Thyroid gland (tissue), 4 donors: ENCODE data around the gene FBXO9. TPM values are rescaled to one million over a fixed set of nuclear protein-coding genes. Genes with fewer than 3 reads are reported as not detected.

Experiments
- DNase-seq, 2 donors: peaks; one replicate each; pipeline ENCODE4 v3.0.0-alpha.2; 2019
- H3K27ac ChIP-seq, 3 donors: fragments of 200-600 bp; sonication (generic); 1 replicate in 2 of 3; 2 replicates in 1 of 3; pipeline ENCODE4 v1.5.1; 2016 to 2019; ENCODE audit warnings: mild to moderate bottlenecking in 1 of 3, moderate library complexity in 1 of 3
- H3K27me3 ChIP-seq: fragments of 200-600 bp; sonication (generic); one replicate; pipeline ENCODE4 v1.5.1; 2019
- H3K36me3 ChIP-seq, 2 donors: fragments of 200-600 bp; sonication (generic); one replicate each; pipeline ENCODE4 v1.5.1; 2016 to 2019
- H3K4me1 ChIP-seq, 2 donors: fragments of 200-600 bp; sonication (generic); one replicate each; pipeline ENCODE4 v1.5.1; 2017 to 2019
- H3K4me3 ChIP-seq, 3 donors: fragments of 200-600 bp; sonication (generic); replicated peaks in 1 of 3; 1 replicate in 2 of 3; 2 replicates in 1 of 3; pipeline ENCODE4 v1.5.1; 2016; ENCODE audit warnings: mild to moderate bottlenecking in 1 of 3
- H3K9me3 ChIP-seq: fragments of 200-600 bp; sonication (generic); one replicate; pipeline ENCODE4 v1.5.1; 2017
- CTCF ChIP-seq, 6 experiments: fragments of 200-600 bp in 3 of 6; fragments of 450-650 bp in 3 of 6; sonication (generic) in 3 of 6; IDR thresholded peaks; one replicate each; pipeline ENCODE4 v1.5.1; 2016 to 2019; ENCODE audit warnings: antibody characterized with exemption in 6 of 6, mild to moderate bottlenecking in 2 of 6, inconsistent platforms in 1 of 6, moderate library complexity in 1 of 6
- POLR2A ChIP-seq, 2 donors: fragments of 450-650 bp; IDR thresholded peaks; one replicate each; pipeline ENCODE4 v1.6.1; 2017; ENCODE audit warnings: antibody characterized with exemption in 2 of 2, mild to moderate bottlenecking in 2 of 2, moderate library complexity in 1 of 2
- WGBS, 2 donors: methylation state at CpG; one replicate each; pipeline ENCODE4 v1.1.5; 2017; 5-methylcytosine and 5-hydroxymethylcytosine counted together
- intact Hi-C: fragments of 100-400 bp; cut with DNase I; formaldehyde crosslinking; loops from one replicate; pipeline ENCODE4 v1.15.1; 2023
- total RNA-seq, 4 donors: library from RNA; depleted of rRNA; stranded (reverse); fragments of >200 nt; gene quantifications; one replicate each; pipeline ENCODE4 v1.2.3, GENCODE V29; 2016

Gene FBXO9
- total RNA-seq, 4 donors from 2014 or later = 62.1 to 77.4 (median 76.4) TPM

GRCh38 chr6:53134601-53135235 is 69.5 kb downstream of the FBXO9 start:
- no peaks in the 10 kb centered on the region for H3K36me3 ChIP-seq
- H3K27me3 ChIP-seq = no peaks in the 10 kb centered on the region
- TF ChIP-seq POLR2A (IDR thresholded peaks at IDR 0.05) (no peak), CTCF (IDR thresholded peaks at IDR 0.05) (no peak)
- no peak overlapping the region for H3K27ac ChIP-seq
- H3K9me3 ChIP-seq = no peaks in the 10 kb centered on the region
- 67 to 71% methylated on average over 8 of the region's 8 CpGs for WGBS, 2 donors
- H3K4me3 ChIP-seq = no peak overlapping the region
- H3K4me1 ChIP-seq = no peaks in the 10 kb centered on the region
- intact Hi-C loops = no loop called here
- no peak for DNase-seq

GRCh38 chr6:53136000-53136609 is 70.9 kb downstream of the FBXO9 start:
- no peak overlapping the region for H3K27ac ChIP-seq
- 80 to 89% methylated on average over 3 of the region's 3 CpGs for WGBS, 2 donors
- DNase-seq = no peak

GRCh38 chr6:53139841-53140413 is 74.7 kb downstream of the FBXO9 start:
- no peaks in the 10 kb centered on the region for H3K36me3 ChIP-seq
- TF ChIP-seq POLR2A (IDR thresholded peaks at IDR 0.05) (no peak), CTCF (IDR thresholded peaks at IDR 0.05) (no peak)
- H3K27ac ChIP-seq = no peak overlapping the region
- H3K27me3 ChIP-seq = no peaks in the 10 kb centered on the region
- no peaks in the 10 kb centered on the region for H3K9me3 ChIP-seq
- WGBS, 2 donors = 80 to 86% methylated on average over 4 of the region's 4 CpGs
- intact Hi-C loops = no loop called here
- no peak overlapping the region for H3K4me3 ChIP-seq
- no peaks in the 10 kb centered on the region for H3K4me1 ChIP-seq
- no peak for DNase-seq

More at GRCh38 chr6:53136000-53136609, 70.9 kb downstream of the FBXO9 start:
- intact Hi-C loops = no loop called here
- Histone ChIP-seq H3K4me3 (no peak overlapping the region), H3K27me3 (no peaks in the 10 kb centered on the region), H3K4me1 (no peaks in the 10 kb centered on the region), H3K36me3 (no peaks in the 10 kb centered on the region), H3K9me3 (no peaks in the 10 kb centered on the region)
- TF ChIP-seq POLR2A (IDR thresholded peaks at IDR 0.05) = no peak
- TF ChIP-seq CTCF (IDR thresholded peaks at IDR 0.05) = no peak

- intact Hi-C loops = no loop called here
- 66 to 90% methylated on average over 3 of the region's 3 CpGs for WGBS, 2 donors
Observed at GRCh38 chr6:53142810-53143209, 77.6 kb downstream of the FBXO9 start.

More at GRCh38 chr6:53142810-53143209, 77.6 kb downstream of the FBXO9 start:
- Histone ChIP-seq H3K4me3 (no peak overlapping the region), H3K27me3 (no peaks in the 10 kb centered on the region), H3K9me3 (no peaks in the 10 kb centered on the region), H3K27ac (no peak overlapping the region), H3K4me1 (peaks cover 0 to 4% of the 10 kb centered on the region in 2 donors), H3K36me3 (no peaks in the 10 kb centered on the region)
- TF ChIP-seq CTCF (IDR thresholded peaks at IDR 0.05) (no peak), POLR2A (IDR thresholded peaks at IDR 0.05) (no peak)
- no peak for DNase-seq
